ENCODE data around the gene DRICH1. TPM values are rescaled to one million over a fixed set of nuclear protein-coding genes. Genes with fewer than 3 reads are reported as not detected.
"Not testable (repeated sequence)": the region's sequence is repeated elsewhere in the genome, so short reads cannot be mapped to it uniquely, and the experiment has no call there.

Gene DRICH1
- total RNA-seq, 8 experiments from 2014 or later, result 0.11 to 0.94 (median 0.36) TPM; not detected in 3

- H3K4me3 ChIP-seq, result no peak overlapping the region
- no peak overlapping the region for H3K27ac ChIP-seq
- no peak for ATAC-seq (replicated peaks in 6 of 8)
- WGBS, 10 experiments, result no CpG with 5 or more reads among the region's 5 CpGs
- peaks cover 9 to 11% of the 10 kb centered on the region in 2 donors for H3K4me1 ChIP-seq (replicated peaks in 1 of 2)
- in situ Hi-C loops (cut with MboI; ENCODE audit: low pct_unique_long_range_greater_than_20kb in 2 of 9, low sequenced_read_pairs in 9 of 9, unreplicated experiment in 9 of 9), result no loop called here
Observed at GRCh38 chr22:23579280-23579679, 52.8 kb downstream of the DRICH1 start.

- Histone ChIP-seq H3K4me3 (no peak overlapping the region), H3K4me1 (replicated peaks in 1 of 2) (peaks cover 5 to 9% of the 10 kb centered on the region in 2 donors), H3K27ac (no peak overlapping the region)
- in situ Hi-C loops (cut with MboI; ENCODE audit: low pct_unique_long_range_greater_than_20kb in 2 of 9, low sequenced_read_pairs in 9 of 9, unreplicated experiment in 9 of 9), result no loop called here
- no peak for ATAC-seq (replicated peaks in 6 of 8)
- WGBS, 10 experiments, result 0 to 86% (median 40%) methylated on average over 1 to 2 of the region's 11 CpGs; no CpG with 5 or more reads in 7 of the 10 experiments
Observed at GRCh38 chr22:23578306-23578705, 53.8 kb downstream of the DRICH1 start.

GRCh38 chr22:23576681-23577080, 55.4 kb downstream of the DRICH1 start:
- Histone ChIP-seq H3K4me1 (replicated peaks in 1 of 2) (peaks cover 5 to 9% of the 10 kb centered on the region in 2 donors), H3K27ac (no peak overlapping the region), H3K4me3 (no peak overlapping the region)
- 20 to 83% (median 66%) methylated on average over 1 to 4 of the region's 5 CpGs; no CpG with 5 or more reads in 2 of the 10 experiments for WGBS, 10 experiments
- no peak for ATAC-seq (replicated peaks in 6 of 8)
- in situ Hi-C loops (cut with MboI; ENCODE audit: low pct_unique_long_range_greater_than_20kb in 2 of 9, low sequenced_read_pairs in 9 of 9, unreplicated experiment in 9 of 9), result no loop called here

- WGBS, 10 experiments, result 100% methylated on average over 1 to 2 of the region's 4 CpGs; no CpG with 5 or more reads in 8 of the 10 experiments
Observed at GRCh38 chr22:23575601-23576000, 56.5 kb downstream of the DRICH1 start.

GRCh38 chr22:23574877-23575276, 57.2 kb downstream of the DRICH1 start:
- in situ Hi-C loops (cut with MboI; ENCODE audit: low pct_unique_long_range_greater_than_20kb in 2 of 9, low sequenced_read_pairs in 9 of 9, unreplicated experiment in 9 of 9), result no loop called here
- H3K27ac ChIP-seq, result no peak overlapping the region
- H3K4me1 ChIP-seq (replicated peaks in 1 of 2), result peaks cover 0 to 3% of the 10 kb centered on the region in 2 donors
- peak in 3 of 8 experiments; percentile 10 to 35 (median 13) for ATAC-seq (replicated peaks in 6 of 8)
- WGBS, 10 experiments, result 20 to 65% methylated on average over 2 of the region's 8 CpGs; no CpG with 5 or more reads in 8 of the 10 experiments
- no peak overlapping the region for H3K4me3 ChIP-seq

More at GRCh38 chr22:23575601-23576000, 56.5 kb downstream of the DRICH1 start:
- Histone ChIP-seq H3K4me1 (replicated peaks in 1 of 2) (peaks cover 2 to 3% of the 10 kb centered on the region in 2 donors), H3K27ac (no peak overlapping the region), H3K4me3 (no peak overlapping the region)
- in situ Hi-C loops (cut with MboI; ENCODE audit: low pct_unique_long_range_greater_than_20kb in 2 of 9, low sequenced_read_pairs in 9 of 9, unreplicated experiment in 9 of 9), result no loop called here
- no peak for ATAC-seq (replicated peaks in 6 of 8)

- Histone ChIP-seq H3K4me3 (no peak overlapping the region), H3K27ac (no peak overlapping the region), H3K4me1 (replicated peaks in 1 of 2) (peaks cover 0 to 3% of the 10 kb centered on the region in 2 donors)
- 100% methylated on average over 1 of the region's 4 CpGs; no CpG with 5 or more reads in 9 of the 10 experiments for WGBS, 10 experiments
- in situ Hi-C loops (cut with MboI; ENCODE audit: low pct_unique_long_range_greater_than_20kb in 2 of 9, low sequenced_read_pairs in 9 of 9, unreplicated experiment in 9 of 9), result no loop called here
- peak in 4 of 8 experiments; percentile 14 to 81 (median 57) for ATAC-seq (replicated peaks in 6 of 8)
Observed at GRCh38 chr22:23574371-23574811, 57.7 kb downstream of the DRICH1 start.

- WGBS, 10 experiments, result no CpG with 5 or more reads among the region's 8 CpGs
- ATAC-seq (replicated peaks in 6 of 8); in situ Hi-C loops (cut with MboI; ENCODE audit: low pct_unique_long_range_greater_than_20kb in 2 of 9, low sequenced_read_pairs in 9 of 9, unreplicated experiment in 9 of 9); H3K27ac ChIP-seq; H3K4me3 ChIP-seq; H3K4me1 ChIP-seq (replicated peaks in 1 of 2): not testable (repeated sequence)
Observed at GRCh38 chr22:23573701-23574235, 58.4 kb downstream of the DRICH1 start.

- ATAC-seq (replicated peaks in 6 of 8), result not testable (repeated sequence)
- WGBS, 10 experiments, result 88% methylated on average over 5 of the region's 13 CpGs; no CpG with 5 or more reads in 9 of the 10 experiments
Observed at GRCh38 chr22:23573106-23573505, 59.0 kb downstream of the DRICH1 start.

GRCh38 chr22:23571486-23571885, 60.6 kb downstream of the DRICH1 start:
- WGBS, 10 experiments, result 21 to 100% (median 93%) methylated on average over 1 to 4 of the region's 4 CpGs; no CpG with 5 or more reads in 6 of the 10 experiments
- Histone ChIP-seq H3K4me3 (no peak overlapping the region), H3K27ac (no peak overlapping the region), H3K4me1 (replicated peaks in 1 of 2) (peaks cover 8 to 14% of the 10 kb centered on the region in 2 donors)
- ATAC-seq (replicated peaks in 6 of 8), result no peak
- in situ Hi-C loops (cut with MboI; ENCODE audit: low pct_unique_long_range_greater_than_20kb in 2 of 9, low sequenced_read_pairs in 9 of 9, unreplicated experiment in 9 of 9), result no loop called here

More at GRCh38 chr22:23573106-23573505, 59.0 kb downstream of the DRICH1 start:
- H3K4me3 ChIP-seq; in situ Hi-C loops (cut with MboI; ENCODE audit: low pct_unique_long_range_greater_than_20kb in 2 of 9, low sequenced_read_pairs in 9 of 9, unreplicated experiment in 9 of 9); H3K4me1 ChIP-seq (replicated peaks in 1 of 2); H3K27ac ChIP-seq: not testable (repeated sequence)

GRCh38 chr22:23570681-23571080, 61.4 kb downstream of the DRICH1 start:
- no peak overlapping the region for H3K27ac ChIP-seq
- in situ Hi-C loops (cut with MboI; ENCODE audit: low pct_unique_long_range_greater_than_20kb in 2 of 9, low sequenced_read_pairs in 9 of 9, unreplicated experiment in 9 of 9), result no loop called here
- no peak overlapping the region for H3K4me3 ChIP-seq
- no peak for ATAC-seq (replicated peaks in 6 of 8)
- peaks cover 10 to 17% of the 10 kb centered on the region in 2 donors for H3K4me1 ChIP-seq (replicated peaks in 1 of 2)
- 44 to 100% (median 80%) methylated on average over 1 to 6 of the region's 8 CpGs; no CpG with 5 or more reads in 4 of the 10 experiments for WGBS, 10 experiments

GRCh38 chr22:23569716-23570115, 62.4 kb downstream of the DRICH1 start:
- in situ Hi-C loops (cut with MboI; ENCODE audit: low pct_unique_long_range_greater_than_20kb in 2 of 9, low sequenced_read_pairs in 9 of 9, unreplicated experiment in 9 of 9), result no loop called here
- no peak for ATAC-seq (replicated peaks in 6 of 8)
- no peak overlapping the region for H3K4me3 ChIP-seq
- WGBS, 10 experiments, result 0 to 90% (median 67%) methylated on average over 1 to 2 of the region's 10 CpGs; no CpG with 5 or more reads in 7 of the 10 experiments
- peaks cover 20 to 26% of the 10 kb centered on the region in 2 donors for H3K4me1 ChIP-seq (replicated peaks in 1 of 2)
- H3K27ac ChIP-seq, result no peak overlapping the region

GRCh38 chr22:23569291-23569690, 62.8 kb downstream of the DRICH1 start:
- no peak overlapping the region for H3K4me3 ChIP-seq
- ATAC-seq (replicated peaks in 6 of 8), result no peak
- in situ Hi-C loops (cut with MboI; ENCODE audit: low pct_unique_long_range_greater_than_20kb in 2 of 9, low sequenced_read_pairs in 9 of 9, unreplicated experiment in 9 of 9), result no loop called here
- peaks cover 24 to 29% of the 10 kb centered on the region in 2 donors for H3K4me1 ChIP-seq (replicated peaks in 1 of 2)
- 0 to 100% (median 80%) methylated on average over 1 to 3 of the region's 8 CpGs; no CpG with 5 or more reads in 5 of the 10 experiments for WGBS, 10 experiments
- no peak overlapping the region for H3K27ac ChIP-seq

- Histone ChIP-seq H3K27ac (peak overlapping the region; percentile 54 to 73), H3K4me1 (replicated peaks in 1 of 2) (peaks cover 26 to 34% of the 10 kb centered on the region in 2 donors), H3K4me3 (peak overlapping the region; percentile 12 to 36 (median 20))
- in situ Hi-C loops (cut with MboI; ENCODE audit: low pct_unique_long_range_greater_than_20kb in 2 of 9, low sequenced_read_pairs in 9 of 9, unreplicated experiment in 9 of 9), result no loop called here
- WGBS, 10 experiments, result 40 to 82% methylated on average over 3 to 4 of the region's 37 CpGs; no CpG with 5 or more reads in 8 of the 10 experiments
- peak in 4 of 8 experiments; percentile 2 to 13 (median 8) for ATAC-seq (replicated peaks in 6 of 8)
Observed at GRCh38 chr22:23566705-23567475, 65.2 kb downstream of the DRICH1 start.
